H1 (cell line): ENCODE data around the gene ZNF598. TPM values are rescaled to one million over a fixed set of nuclear protein-coding genes. Genes with fewer than 3 reads are reported as not detected.

ENCODE experiments used
- CTCF ChIA-PET: fragments of 300-600 bp; sonication (Branson Sonifier 250); formaldehyde crosslinking; loops from one replicate; lab custom pipeline; 2021; ENCODE audit not compliant: partially characterized antibody; lab: Charles Lee
- POLR2A ChIA-PET: fragments of 300-600 bp; sonication (Branson Sonifier 250); formaldehyde crosslinking; loops from one replicate; lab custom pipeline; 2021; ENCODE audit warnings: inconsistent platforms; ENCODE audit not compliant: partially characterized antibody; lab: Charles Lee
- DNase-seq, 2 experiments: peaks; one replicate each; pipeline versions ENCODE4 v3.0.0 to v3.0.0-alpha.2; 2010 to 2022; ENCODE audit warnings: low spot score in 2 of 2, low read depth in 1 of 2, mixed read lengths in 1 of 2
- FAIRE-seq: peaks from 2 replicates; lab custom pipeline; 2011; peaks lifted over from hg19 to GRCh38; lab: Jason Lieb, UNC
- H2AFZ ChIP-seq: 2 replicates; pipeline ENCODE4 v1.8.1; 2012; ENCODE audit warnings: low read length, inconsistent platforms
- H2AK5ac ChIP-seq: 2 replicates; pipeline ENCODE4 v1.6.1; 2013; ENCODE audit warnings: low read depth, low read length
- H2BK120ac ChIP-seq: replicated peaks from 2 replicates; pipeline ENCODE3; 2013; ENCODE audit warnings: low read depth, low read length, inconsistent platforms
- H2BK12ac ChIP-seq: 2 replicates; pipeline ENCODE4 v1.6.1; 2013; ENCODE audit warnings: low read depth, low read length
- H2BK15ac ChIP-seq: 2 replicates; pipeline ENCODE4 v1.6.1; 2013; ENCODE audit warnings: low read length
- H2BK20ac ChIP-seq: 2 replicates; pipeline ENCODE4 v1.6.1; 2013; ENCODE audit warnings: low read length
- H2BK5ac ChIP-seq: 2 replicates; pipeline ENCODE4 v1.6.1; 2013; ENCODE audit warnings: low read depth, low read length
- H3K14ac ChIP-seq: 2 replicates; pipeline ENCODE4 v1.6.1; 2013; ENCODE audit warnings: inconsistent platforms; ENCODE audit not compliant: insufficient read length
- H3K18ac ChIP-seq: 2 replicates; pipeline ENCODE4 v1.6.1; 2013; ENCODE audit warnings: low read length; ENCODE audit errors: extremely low read depth
- H3K23ac ChIP-seq: 2 replicates; pipeline ENCODE4 v1.6.1; 2013; ENCODE audit warnings: inconsistent platforms; ENCODE audit not compliant: insufficient read length
- H3K23me2 ChIP-seq: 2 replicates; pipeline ENCODE4 v1.6.1; 2013; ENCODE audit warnings: low read depth, low read length
- H3K27ac ChIP-seq: 2 replicates; pipeline ENCODE4 v1.6.1; 2011; ENCODE audit warnings: low read depth, low read length, inconsistent platforms
- H3K27me3 ChIP-seq, 4 experiments: replicated peaks in 1 of 4; 1 replicate in 1 of 4; 2 replicates in 3 of 4; pipeline versions ENCODE4 v1.6.1 to v1.8.1; 2011 to 2013; ENCODE audit warnings: low read length in 3 of 4, mild to moderate bottlenecking in 3 of 4, inconsistent platforms in 2 of 4, mixed read lengths in 2 of 4, moderate library complexity in 1 of 4; ENCODE audit not compliant: control insufficient read depth in 3 of 4, insufficient read depth in 3 of 4; ENCODE audit errors: extremely low read depth in 1 of 4
- H3K36me3 ChIP-seq, 4 experiments: 2 replicates each; pipeline versions ENCODE4 v1.6.1 to v1.8.1; 2011 to 2013; ENCODE audit warnings: mild to moderate bottlenecking in 4 of 4, low read length in 3 of 4, moderate library complexity in 2 of 4, control low read depth in 1 of 4, inconsistent platforms in 1 of 4; ENCODE audit not compliant: insufficient read depth in 4 of 4, control insufficient read depth in 2 of 4
- H3K4ac ChIP-seq: replicated peaks from 2 replicates; pipeline ENCODE3; 2013; ENCODE audit warnings: low read length, low read depth, mixed read lengths, inconsistent platforms; ENCODE audit not compliant: insufficient read length
- H3K4me1 ChIP-seq, 4 experiments: replicated peaks in 1 of 4; 1 replicate in 1 of 4; 2 replicates in 3 of 4; pipeline versions ENCODE4 v1.6.1 to v1.8.1; 2011 to 2013; ENCODE audit warnings: low read length in 3 of 4, inconsistent platforms in 2 of 4, mixed read lengths in 1 of 4; ENCODE audit not compliant: insufficient read depth in 4 of 4, control insufficient read depth in 3 of 4
- H3K4me2 ChIP-seq, 2 experiments: 2 replicates each; pipeline versions ENCODE4 v1.6.1 to v1.8.1; 2011 to 2013; ENCODE audit warnings: low read depth in 2 of 2, low read length in 2 of 2, control low read depth in 1 of 2, inconsistent platforms in 1 of 2, mild to moderate bottlenecking in 1 of 2; ENCODE audit not compliant: insufficient read depth in 1 of 2
- H3K4me3 ChIP-seq, 4 experiments: fragments of 200-600, 300-600 bp in 1 of 4; sonication (generic), shearing (Covaris generic), sonication (Bioruptor Twin) in 1 of 4; 2 replicates each; pipeline versions ENCODE4 v1.5.1 to v1.8.1; 2011 to 2016; ENCODE audit warnings: low read length in 4 of 4, low read depth in 3 of 4, control low read depth in 2 of 4, inconsistent platforms in 2 of 4, mild to moderate bottlenecking in 2 of 4, mixed read lengths in 1 of 4, moderate library complexity in 1 of 4; ENCODE audit not compliant: insufficient read depth in 2 of 4; ENCODE audit errors: extremely low read depth in 1 of 4
- H3K56ac ChIP-seq: replicated peaks from 2 replicates; pipeline ENCODE3; 2013; ENCODE audit warnings: low read depth, mild to moderate bottlenecking, mixed read lengths, low read length, inconsistent platforms; ENCODE audit not compliant: insufficient read length
- H3K79me1 ChIP-seq: 2 replicates; pipeline ENCODE4 v1.6.1; 2013; ENCODE audit warnings: low read depth, low read length, control low read depth
- H3K79me2 ChIP-seq, 2 experiments: 2 replicates each; pipeline versions ENCODE4 v1.6.1 to v1.8.1; 2012 to 2013; ENCODE audit warnings: low read length in 2 of 2, mild to moderate bottlenecking in 2 of 2, inconsistent platforms in 1 of 2; ENCODE audit not compliant: insufficient read depth in 2 of 2, control insufficient read depth in 1 of 2
- H3K9ac ChIP-seq, 4 experiments: replicated peaks in 1 of 4; 1 replicate in 1 of 4; 2 replicates in 3 of 4; pipeline versions ENCODE4 v1.6.1 to v1.8.1; 2011 to 2013; ENCODE audit warnings: low read depth in 3 of 4, low read length in 3 of 4, control low read depth in 2 of 4, mild to moderate bottlenecking in 2 of 4, moderate library complexity in 2 of 4, inconsistent platforms in 1 of 4; ENCODE audit errors: extremely low read depth in 1 of 4
- H3K9me3 ChIP-seq, 2 experiments: 2 replicates each; pipeline versions ENCODE4 v1.6.1 to v1.8.1; 2012 to 2013; ENCODE audit warnings: mild to moderate bottlenecking in 2 of 2, moderate library complexity in 2 of 2, control low read depth in 1 of 2, inconsistent platforms in 1 of 2, low read depth in 1 of 2, low read length in 1 of 2, mixed read lengths in 1 of 2; ENCODE audit not compliant: insufficient read depth in 2 of 2
- H4K20me1 ChIP-seq, 2 experiments: replicated peaks in 1 of 2; 2 replicates each; pipeline versions ENCODE3 to v1.8.1; 2011 to 2013; ENCODE audit warnings: inconsistent platforms in 2 of 2, low read length in 2 of 2, mild to moderate bottlenecking in 1 of 2; ENCODE audit not compliant: insufficient read depth in 2 of 2, control insufficient read depth in 1 of 2
- H4K5ac ChIP-seq: 2 replicates; pipeline ENCODE4 v1.6.1; 2013; ENCODE audit warnings: low read length, low read depth, mixed read lengths, inconsistent platforms; ENCODE audit not compliant: insufficient read length
- H4K8ac ChIP-seq: 2 replicates; pipeline ENCODE4 v1.8.0; 2013; ENCODE audit warnings: mild to moderate bottlenecking, moderate library complexity, low read length, inconsistent platforms; ENCODE audit not compliant: insufficient read depth; ENCODE audit errors: extremely low read depth
- H4K91ac ChIP-seq: replicated peaks from 2 replicates; pipeline ENCODE3; 2013; ENCODE audit warnings: low read length, mixed read lengths, inconsistent platforms; ENCODE audit not compliant: insufficient read length
- BRCA1 ChIP-seq: IDR thresholded peaks from 2 replicates; pipeline ENCODE4 v1.6.1; 2012; ENCODE audit warnings: low read depth, low read length, improper control_type of control experiment
- HDAC2 ChIP-seq, 2 experiments: fragments of 300-600 bp in 1 of 2; sonication (generic) in 1 of 2; IDR thresholded peaks; 2 replicates each; pipeline ENCODE4 v1.6.1; 2011 to 2012; ENCODE audit warnings: low read depth in 2 of 2, low read length in 2 of 2, mild to moderate bottlenecking in 2 of 2, moderate library complexity in 2 of 2, borderline replicate concordance in 1 of 2, inconsistent platforms in 1 of 2
- KDM4A ChIP-seq: IDR thresholded peaks from one replicate; pipeline ENCODE4 v1.7.1; 2012; ENCODE audit warnings: low read depth, mild to moderate bottlenecking, moderate library complexity, low read length, inconsistent platforms; ENCODE audit not compliant: severe bottlenecking
- POU5F1 ChIP-seq: IDR thresholded peaks from 2 replicates; pipeline ENCODE4 v1.6.1; 2011; ENCODE audit warnings: low read depth, mild to moderate bottlenecking, low read length, moderate library complexity
- RAD21 ChIP-seq, 2 experiments: IDR thresholded peaks in 1 of 2; conservative IDR thresholded peaks in 1 of 2; 2 replicates each; pipeline ENCODE4 v1.6.1; 2011; ENCODE audit warnings: low read depth in 2 of 2, low read length in 2 of 2, improper control_type of control experiment in 1 of 2, inconsistent platforms in 1 of 2, mild to moderate bottlenecking in 1 of 2, moderate library complexity in 1 of 2
- RXRA ChIP-seq: IDR thresholded peaks from 2 replicates; pipeline ENCODE4 v1.6.1; 2011; ENCODE audit warnings: low read depth, mild to moderate bottlenecking, low read length, moderate library complexity; ENCODE audit not compliant: insufficient read depth
- SIRT6 ChIP-seq: IDR thresholded peaks from one replicate; pipeline ENCODE4 v1.7.1; 2012; ENCODE audit warnings: low read length, inconsistent platforms
- SP2 ChIP-seq: IDR thresholded peaks from 2 replicates; pipeline ENCODE4 v1.6.1; 2012; ENCODE audit warnings: mild to moderate bottlenecking, low read length, inconsistent platforms
- TAF7 ChIP-seq: optimal IDR thresholded peaks from 2 replicates; pipeline ENCODE3; 2011; ENCODE audit warnings: low read depth, mild to moderate bottlenecking, inconsistent platforms, low read length, moderate library complexity, borderline replicate concordance
- TBP ChIP-seq: IDR thresholded peaks from 2 replicates; pipeline ENCODE4 v1.6.1; 2011; ENCODE audit warnings: low read depth, low read length, improper control_type of control experiment
- TEAD4 ChIP-seq: IDR thresholded peaks from 2 replicates; pipeline ENCODE4 v1.6.1; 2012; ENCODE audit warnings: low read depth, low read length, inconsistent platforms, mixed read lengths
- WGBS, 2 experiments: shearing (Covaris generic) in 1 of 2; methylation state at CpG; one replicate each; pipeline versions ENCODE4 v1.1.6 to v1.1.7; 2013 to 2015; ENCODE audit warnings: low lambda C conversion rate in 2 of 2, mixed read lengths in 2 of 2, inconsistent platforms in 1 of 2, low coverage in 1 of 2, missing lambda C conversion rate in 1 of 2; ENCODE audit not compliant: insufficient replicate concordance in 2 of 2, insufficient coverage in 1 of 2, insufficient read length in 1 of 2; ENCODE audit errors: extremely low coverage in 1 of 2, missing lambda C conversion rate in 1 of 2; 5-methylcytosine and 5-hydroxymethylcytosine counted together
- polyA plus RNA-seq, 7 experiments: library from polyadenylated mRNA; depleted of rRNA in 3 of 7; stranded (reverse) in 5 of 7; unstranded in 2 of 7; fragments of >200 nt in 5 of 7; fragments of 200-250 nt in 2 of 7; gene quantifications; 1 replicate in 5 of 7; 2 replicates in 1 of 7; 4 replicates in 1 of 7; pipeline versions ENCODE4 v1.2.1 to v1.2.3, GENCODE V29; 2011 to 2013; ENCODE audit warnings: missing spikeins in 2 of 7, mixed read lengths in 2 of 7
- total RNA-seq: library from RNA; stranded (reverse); fragmentation: NEBNext Ultra II Directional; extraction: Animal tissue kit (Norgen Biotek cat#: 25700); gene quantifications from 2 replicates; pipeline ENCODE4 v1.2.1, GENCODE V29; 2021

ZNF598 gene
- total and polyA plus RNA-seq, 2 of the 8 experiments (the other 6 are each of a cell fraction or from before 2014, with no cell fraction given) = 29.3 to 47.6 TPM

DNA sequence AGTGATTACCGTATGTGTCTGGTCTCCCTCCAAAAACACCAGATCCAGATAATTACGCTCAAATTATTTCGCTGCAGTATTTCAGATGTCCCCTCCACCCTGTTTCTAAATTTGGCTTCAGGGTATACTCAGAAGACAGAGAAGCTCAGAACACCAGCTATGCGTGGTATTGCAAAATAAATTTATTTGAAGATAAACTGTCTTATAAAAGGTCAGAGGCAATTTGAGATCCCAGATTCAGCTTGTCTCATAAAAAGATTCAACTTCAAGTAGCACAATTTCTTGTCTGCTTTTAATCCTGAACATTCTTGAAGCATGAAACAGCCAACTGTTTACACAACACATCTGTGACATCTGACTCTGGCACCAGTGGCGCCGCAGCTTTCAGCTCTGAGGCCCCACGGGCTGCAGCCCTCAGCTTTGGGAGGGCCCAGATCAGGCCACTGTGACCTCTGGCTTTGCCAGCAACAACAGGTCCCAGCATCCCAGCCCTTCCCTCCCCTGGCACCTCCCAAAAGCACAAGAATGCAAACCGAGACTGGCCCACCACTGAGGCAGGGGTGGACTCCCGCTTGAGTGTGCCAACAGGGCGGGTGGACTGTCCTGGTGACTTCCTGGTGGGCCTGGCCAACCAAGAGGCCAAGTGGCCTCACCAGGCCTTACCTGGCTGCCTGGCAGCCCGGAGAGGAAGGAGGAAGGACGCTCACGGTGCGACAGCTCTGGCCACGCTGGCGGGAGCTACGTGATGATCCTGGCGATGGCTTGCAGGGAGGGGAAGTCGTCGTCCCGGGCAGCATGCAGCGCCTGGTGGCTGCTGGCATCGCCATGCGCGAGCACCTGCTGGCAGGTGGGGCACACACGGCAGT is 11.9 kb downstream of the ZNF598 start:
- H3K23me2 ChIP-seq = peaks cover 4% of the 10 kb centered on the region; the same call in 1 of the 2 replicates
- no peaks in the 10 kb centered on the region for H3K9me3 ChIP-seq
- no peak for DNase-seq
- ChIA-PET CTCF (interaction anchor here (0.5 to 2.0 kb wide), 6 partner anchors 8 to 295 kb away, joined by 3 to 8 read pairs (median 3); no protein-coding TSS in a partner anchor), POLR2A (interaction anchor here (1.1 to 28.2 kb wide), 6 partner anchors 7 to 157 kb away, joined by 4 to 736 read pairs (median 9); partner anchors contain the start of genes NDUFB10, RNF151, RPS2 and TBL3)
- no peak overlapping the region for H2BK12ac ChIP-seq
- WGBS, 2 experiments = 94% methylated on average over 19 of the region's 26 CpGs; no CpG with 5 or more reads in 1 of the 2 experiments
- no peaks in the 10 kb centered on the region for H3K79me2 ChIP-seq
- H3K14ac ChIP-seq = no peak overlapping the region
- no peak overlapping the region for H2BK20ac ChIP-seq
- no peak overlapping the region for H3K23ac ChIP-seq
- H2BK5ac ChIP-seq = no peak overlapping the region
- no peak overlapping the region for H2BK120ac ChIP-seq
- H4K91ac ChIP-seq = no peak overlapping the region
- H4K8ac ChIP-seq = no peak overlapping the region
- no peak for FAIRE-seq
- no peak overlapping the region for H3K4me3 ChIP-seq
- H3K4me2 ChIP-seq = no peak overlapping the region
- H3K27ac ChIP-seq = no peak overlapping the region
- no peak overlapping the region for H3K18ac ChIP-seq
- H3K9ac ChIP-seq = no peak overlapping the region
- no peak overlapping the region for H4K5ac ChIP-seq
- H3K4ac ChIP-seq = no peak overlapping the region
- peaks cover 13 to 27% of the 10 kb centered on the region in 2 experiments for H4K20me1 ChIP-seq
- H3K4me1 ChIP-seq = peaks cover 0 to 7% (median 3%) of the 10 kb centered on the region in 4 experiments; a peak in 3 of 7 replicates
- H2AK5ac ChIP-seq = no peak overlapping the region
- peaks cover 22 to 48% (median 39%) of the 10 kb centered on the region in 4 experiments for H3K36me3 ChIP-seq
- H2BK15ac ChIP-seq = no peak overlapping the region
- no peak overlapping the region for H3K56ac ChIP-seq
- no peaks in the 10 kb centered on the region for H3K79me1 ChIP-seq
- H2AFZ ChIP-seq = no peak overlapping the region
- peaks cover 0 to 7% (median 0%) of the 10 kb centered on the region in 4 experiments; a peak in 1 of 7 replicates for H3K27me3 ChIP-seq
- TF ChIP-seq SP2 (no peak), POU5F1 (no peak), SIRT6 (no peak), TAF7 (no peak), RAD21 (IDR thresholded peaks at IDR 0.05 in 1 of 2, conservative IDR thresholded peaks at IDR 0.05 in 1 of 2; ENCODE audit: low read depth in 2 of 2, low read length in 2 of 2) (no peak), TEAD4 (no peak), BRCA1 (no peak), TBP (no peak), RXRA (no peak), KDM4A (no peak), HDAC2 (IDR thresholded peaks at IDR 0.05; ENCODE audit: borderline replicate concordance in 1 of 2, low read depth in 2 of 2, low read length in 2 of 2) (no peak)
